WI38 (cell line): Measurements from ENCODE around the gene PTK7.
"Not testable (repeated sequence)": the region's sequence is repeated elsewhere in the genome, so short reads cannot be mapped to it uniquely, and the experiment has no call there.

Experiments used
- H3K4me3 ChIP-seq: 2 replicates; pipeline ENCODE4 v1.5.1; 2011; ENCODE audit warnings: low read depth, mild to moderate bottlenecking, control low read depth, low read length
- CTCF ChIP-seq: IDR thresholded peaks from 2 replicates; pipeline ENCODE4 v1.5.1; 2012; ENCODE audit warnings: low read depth, mild to moderate bottlenecking, control low read depth, low read length

PTK7 gene

GRCh38 chr6:43128926-43129325 is 52.8 kb downstream of the PTK7 start:
- TF ChIP-seq CTCF: no peak
- no peak overlapping the region for H3K4me3 ChIP-seq

GRCh38 chr6:43129434-43130194 is 53.5 kb downstream of the PTK7 start:
- peak; percentile 83 for TF ChIP-seq CTCF
- H3K4me3 ChIP-seq: no peak overlapping the region

- no peak for TF ChIP-seq CTCF
- H3K4me3 ChIP-seq: no peak overlapping the region
Measured at GRCh38 chr6:43130429-43130828, 54.3 kb downstream of the PTK7 start.

- not testable (repeated sequence) for H3K4me3 ChIP-seq
Measured at GRCh38 chr6:43131379-43131778, 55.3 kb downstream of the PTK7 start.

DNA sequence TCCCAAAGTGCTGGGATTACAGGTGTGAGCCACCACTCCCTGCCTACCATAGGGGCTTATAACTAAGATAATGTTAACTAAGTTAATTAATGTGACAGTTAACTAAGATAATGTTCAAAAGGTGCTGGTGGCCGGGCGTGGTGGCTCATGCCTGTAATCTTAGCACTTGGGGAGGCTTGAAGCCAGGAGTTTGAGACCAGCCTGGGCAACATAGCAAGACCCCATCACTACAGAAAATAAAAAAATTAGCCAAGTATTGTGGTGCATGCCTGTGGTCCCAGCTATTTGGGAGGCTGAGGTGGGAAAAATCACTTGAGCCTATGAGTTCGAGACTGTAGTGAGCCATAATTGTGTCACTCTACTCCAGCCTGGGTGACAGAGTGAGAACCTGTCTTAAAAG is 62.2 kb downstream of the PTK7 start:
- H3K4me3 ChIP-seq: no peak overlapping the region
- no peak for TF ChIP-seq CTCF

DNA sequence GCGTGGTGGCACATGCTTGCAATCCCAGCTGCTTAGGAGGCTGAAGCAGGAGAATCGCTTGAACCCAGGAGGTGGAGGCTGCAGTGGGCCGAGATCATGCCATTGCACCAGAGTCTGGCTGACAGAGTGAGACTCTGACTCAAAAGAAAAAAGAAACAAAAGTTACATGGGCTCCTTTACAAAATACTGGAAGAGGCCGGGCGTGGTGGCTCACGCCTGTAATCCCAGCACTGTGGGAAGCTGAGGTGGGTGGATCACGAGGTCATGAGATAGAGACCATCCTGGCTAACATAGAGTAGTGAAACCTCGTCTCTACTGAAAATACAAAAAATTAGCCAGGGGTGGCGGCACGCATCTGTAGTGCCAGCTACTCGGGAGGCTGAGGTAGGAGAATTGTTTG is 63.9 kb downstream of the PTK7 start:
- not testable (repeated sequence) for H3K4me3 ChIP-seq

DNA sequence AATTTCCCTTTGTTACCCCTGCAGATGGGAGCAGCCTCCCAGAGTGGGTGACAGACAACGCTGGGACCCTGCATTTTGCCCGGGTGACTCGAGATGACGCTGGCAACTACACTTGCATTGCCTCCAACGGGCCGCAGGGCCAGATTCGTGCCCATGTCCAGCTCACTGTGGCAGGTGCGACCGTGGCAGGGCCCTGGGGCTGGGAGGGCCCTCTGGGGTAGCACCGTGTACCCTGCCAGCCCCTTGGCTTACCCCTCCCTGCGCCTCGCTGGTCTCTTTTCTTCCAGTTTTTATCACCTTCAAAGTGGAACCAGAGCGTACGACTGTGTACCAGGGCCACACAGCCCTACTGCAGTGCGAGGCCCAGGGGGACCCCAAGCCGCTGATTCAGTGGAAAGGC is 65.5 kb downstream of the PTK7 start:
- no peak overlapping the region for H3K4me3 ChIP-seq

DNA sequence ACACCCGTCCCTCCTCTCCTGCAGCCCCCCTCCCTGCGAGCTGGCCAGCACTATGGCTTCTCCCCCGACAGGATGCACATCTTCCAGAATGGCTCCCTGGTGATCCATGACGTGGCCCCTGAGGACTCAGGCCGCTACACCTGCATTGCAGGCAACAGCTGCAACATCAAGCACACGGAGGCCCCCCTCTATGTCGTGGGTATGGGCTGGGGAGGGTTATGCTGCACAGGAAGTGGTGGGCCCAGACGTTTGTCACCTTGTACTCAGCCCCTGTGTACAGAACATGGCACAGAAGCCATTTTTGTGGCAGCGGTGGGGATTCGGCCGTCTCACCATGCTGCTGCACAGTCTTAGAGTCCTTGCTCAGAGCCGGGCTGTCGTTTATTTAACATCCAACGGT is 66.0 kb downstream of the PTK7 start:
- no peak for TF ChIP-seq CTCF
- H3K4me3 ChIP-seq: no peak overlapping the region

More for the DNA sequence above, 65.5 kb downstream of the PTK7 start:
- TF ChIP-seq CTCF: no peak
